HG02588 (cell line): Measurements from ENCODE around the gene KIAA0232.
"Not testable (repeated sequence)": the region's sequence is repeated elsewhere in the genome, so short reads cannot be mapped to it uniquely, and the experiment has no call there.

Source experiments
- ATAC-seq: cut with Tn5 transposase; IDR thresholded peaks from one replicate; pipeline ENCODE4 v1.9.1; 2021; ENCODE audit warnings: mild to moderate bottlenecking, moderate library complexity; ENCODE audit not compliant: unreplicated experiment

Gene KIAA0232

DNA sequence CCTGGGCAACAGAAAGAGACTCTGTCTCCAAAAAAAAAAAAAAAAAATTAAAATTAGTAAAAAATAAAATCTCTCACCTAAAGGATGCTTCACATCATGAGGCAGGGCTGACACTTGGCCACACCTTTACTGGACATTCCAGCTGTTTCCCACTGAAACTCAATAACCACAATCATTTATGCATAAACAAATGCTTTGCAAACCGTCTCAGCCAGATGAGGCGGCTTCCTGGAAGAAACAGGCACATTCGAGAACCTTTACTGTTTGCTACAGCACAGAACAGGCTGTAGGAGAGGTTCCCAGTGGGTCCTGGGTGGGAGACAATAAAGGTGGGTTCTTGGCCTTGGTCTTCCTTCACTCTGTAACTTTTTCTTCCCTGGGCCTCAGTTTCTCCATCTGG, 116.2 kb downstream of the KIAA0232 start:
- no peak for ATAC-seq

DNA sequence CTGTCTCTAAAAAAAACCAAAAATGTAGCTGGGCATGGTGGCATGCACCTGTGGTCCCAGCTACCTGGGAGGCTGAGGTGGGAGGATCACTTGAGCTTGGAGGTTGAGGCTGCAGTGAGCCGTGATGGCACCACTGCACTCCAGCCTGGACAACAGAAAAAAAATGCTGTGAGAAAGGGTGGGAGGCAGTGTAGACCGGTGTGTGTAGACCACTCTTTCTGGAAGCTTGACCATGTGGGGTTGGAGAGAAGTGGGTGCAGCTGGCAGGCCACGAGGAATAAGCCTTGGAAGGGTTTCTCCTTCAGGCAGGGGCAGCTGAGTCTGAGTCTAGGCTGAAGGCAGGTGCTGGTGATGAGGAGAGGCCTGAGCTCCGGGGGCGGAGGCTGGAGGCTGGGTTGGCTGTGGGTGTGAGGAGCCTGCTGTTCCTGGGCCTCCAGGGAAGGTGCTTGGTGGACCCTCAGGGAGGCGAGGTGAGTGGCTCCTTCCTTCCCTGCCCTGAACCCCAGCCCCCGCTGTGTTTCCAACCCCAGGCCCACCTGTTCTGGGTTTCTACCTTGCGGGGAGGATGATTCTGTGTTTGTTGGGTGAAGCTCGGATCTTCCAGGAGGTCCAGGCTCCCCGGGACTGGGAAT, 117.8 kb downstream of the KIAA0232 start:
- ATAC-seq, result no peak

DNA sequence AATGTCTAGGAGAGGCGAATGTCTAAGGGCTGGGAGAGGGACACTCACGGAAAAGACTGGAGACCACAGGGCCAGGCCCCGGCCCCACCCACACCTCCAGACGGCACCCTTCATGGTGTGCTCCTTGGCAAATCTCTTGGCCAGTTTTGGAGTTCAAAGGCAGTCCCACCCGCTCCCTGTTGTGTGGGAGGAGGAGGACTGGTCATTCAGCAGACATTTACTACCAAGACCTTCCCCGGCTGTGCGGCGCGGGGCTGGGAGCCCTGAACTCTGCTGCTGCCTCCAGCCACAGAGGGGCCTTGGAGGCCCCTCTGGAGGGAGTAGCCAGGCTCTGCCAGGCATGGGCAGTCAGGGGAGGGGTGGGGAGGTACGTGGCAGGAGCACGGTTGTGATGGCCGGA, 118.4 kb downstream of the KIAA0232 start:
- no peak for ATAC-seq

DNA sequence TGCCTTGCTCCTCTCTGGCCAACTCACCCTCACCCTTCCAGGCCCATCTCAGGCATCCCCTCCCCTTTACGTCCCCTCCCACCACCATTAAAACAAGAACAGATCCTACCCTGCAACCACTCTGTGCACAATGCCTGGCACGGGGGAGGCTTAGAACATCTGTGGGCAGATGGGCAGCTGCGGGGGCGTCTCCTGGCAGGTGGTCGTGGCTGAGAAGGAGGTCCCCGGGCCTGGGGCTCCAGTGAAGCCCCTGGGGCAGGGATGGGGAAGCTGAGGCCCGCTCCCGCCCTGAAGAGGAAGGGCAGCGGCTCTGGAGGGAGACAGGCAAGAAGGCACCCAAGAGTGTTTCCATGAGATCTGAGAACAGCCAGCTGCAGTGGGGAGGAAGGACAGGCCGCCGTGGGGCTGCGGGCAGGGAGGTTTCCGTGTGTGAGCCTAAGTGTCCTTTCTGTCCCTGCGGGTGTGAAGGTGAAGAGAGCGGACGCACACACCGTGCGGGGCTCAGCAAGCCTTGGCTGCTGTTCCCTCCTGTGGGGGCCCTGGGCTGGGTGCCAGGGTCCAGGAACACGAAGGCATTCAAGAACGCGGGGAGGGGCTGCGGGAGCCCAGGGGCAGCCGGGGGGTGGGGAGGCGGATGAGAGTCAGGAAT, 119.3 kb downstream of the KIAA0232 start:
- no peak for ATAC-seq

DNA sequence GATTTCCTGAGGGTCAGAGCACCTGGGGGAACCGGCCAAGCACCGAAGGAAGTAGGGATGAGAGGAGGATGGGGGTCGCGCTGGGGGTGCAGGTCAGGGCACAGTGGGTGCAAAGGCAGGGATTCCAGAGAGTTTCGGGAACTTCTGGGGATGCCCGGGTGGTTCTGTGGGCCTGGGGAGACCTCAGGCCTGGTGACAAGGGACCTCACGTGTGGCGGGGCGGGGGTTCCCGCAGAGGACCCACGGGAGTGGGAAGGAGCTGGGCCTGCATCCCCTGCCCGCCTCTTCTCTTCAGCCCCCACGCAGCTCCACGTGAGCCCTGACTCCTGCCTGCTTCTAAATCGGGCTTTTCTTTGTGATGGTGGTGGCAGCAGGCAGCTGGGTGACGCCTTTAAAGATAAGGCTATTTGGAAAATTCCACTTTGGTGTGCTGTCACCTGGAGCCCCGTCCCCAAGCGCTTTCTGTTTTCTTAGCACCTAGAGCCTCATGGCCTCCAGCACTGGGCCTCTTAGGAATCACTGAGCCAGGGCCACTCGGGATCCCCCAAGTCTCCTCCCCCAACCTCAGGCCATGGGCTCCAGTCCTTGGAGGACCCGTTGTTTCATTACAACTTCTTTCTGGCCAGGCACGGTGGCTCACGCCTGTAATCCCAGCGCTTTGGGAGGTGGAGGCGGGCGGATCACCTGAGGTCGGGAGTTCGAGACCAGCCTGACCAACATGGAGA, 120.0 kb downstream of the KIAA0232 start:
- no peak for ATAC-seq

DNA sequence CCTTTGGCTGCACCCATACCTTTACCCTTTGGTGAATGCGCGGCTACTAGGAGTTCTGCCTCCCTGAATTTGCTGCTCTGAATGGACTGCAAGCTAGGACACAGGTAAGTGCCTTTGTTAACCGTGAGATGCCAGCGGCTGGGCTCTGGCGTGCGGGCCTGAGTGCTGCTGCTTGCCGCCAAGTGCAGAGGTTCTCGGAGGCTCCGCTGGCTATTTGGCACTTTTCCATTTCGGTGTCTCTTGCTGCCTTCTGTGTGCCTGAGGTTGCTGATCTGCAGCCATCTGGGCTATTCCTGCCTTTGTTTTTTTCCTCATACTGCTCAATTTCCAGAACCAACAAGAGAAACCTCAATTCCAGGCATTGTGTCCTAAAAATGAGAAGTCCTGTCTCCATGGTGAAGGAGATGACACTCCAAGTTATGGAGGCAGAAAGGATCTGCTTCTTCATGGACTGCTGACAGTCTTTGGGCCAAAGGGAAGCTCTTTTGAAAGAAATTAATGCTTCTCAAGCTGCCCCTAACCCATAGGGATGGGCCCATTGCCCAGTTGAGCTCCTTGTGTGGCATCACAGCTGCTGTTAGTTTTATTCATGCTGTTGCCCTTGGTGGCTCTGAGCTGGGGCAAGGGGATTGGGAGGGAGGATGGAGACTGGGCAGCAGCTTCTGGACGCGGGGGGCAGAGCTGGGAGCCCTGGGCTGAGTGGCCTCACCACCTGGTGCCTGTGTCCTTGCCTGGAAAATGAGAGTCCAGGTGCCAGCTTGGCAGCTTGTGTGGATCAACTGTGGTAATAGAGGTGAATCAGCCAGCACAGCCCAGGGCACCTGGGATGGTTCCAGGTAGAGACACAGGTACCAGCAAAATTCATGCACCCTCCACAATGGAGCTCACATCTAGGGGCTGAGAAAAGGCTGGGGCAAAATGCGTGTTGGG, 123.3 kb downstream of the KIAA0232 start:
- ATAC-seq, result no peak

DNA sequence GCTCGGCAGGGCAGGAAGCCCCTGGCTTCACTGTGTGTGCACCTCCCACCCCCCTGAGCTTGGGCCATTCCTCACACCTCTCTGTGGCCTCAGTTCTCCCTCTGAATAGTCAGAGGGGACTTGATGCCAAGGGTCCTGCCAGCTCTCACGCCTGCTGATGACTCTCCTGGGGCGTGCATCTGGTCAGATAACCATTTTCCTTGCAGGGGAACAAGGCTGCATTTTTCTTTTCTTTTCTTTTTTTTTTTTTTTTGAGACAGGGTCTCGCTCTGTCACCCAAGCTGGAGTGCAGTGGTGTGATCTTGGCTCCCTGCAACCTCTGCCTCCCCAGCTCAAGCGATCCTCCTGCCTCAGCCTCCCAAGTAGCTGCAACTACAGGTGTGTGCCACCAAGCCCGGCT, 124.0 kb downstream of the KIAA0232 start:
- ATAC-seq, result not testable (repeated sequence)

DNA sequence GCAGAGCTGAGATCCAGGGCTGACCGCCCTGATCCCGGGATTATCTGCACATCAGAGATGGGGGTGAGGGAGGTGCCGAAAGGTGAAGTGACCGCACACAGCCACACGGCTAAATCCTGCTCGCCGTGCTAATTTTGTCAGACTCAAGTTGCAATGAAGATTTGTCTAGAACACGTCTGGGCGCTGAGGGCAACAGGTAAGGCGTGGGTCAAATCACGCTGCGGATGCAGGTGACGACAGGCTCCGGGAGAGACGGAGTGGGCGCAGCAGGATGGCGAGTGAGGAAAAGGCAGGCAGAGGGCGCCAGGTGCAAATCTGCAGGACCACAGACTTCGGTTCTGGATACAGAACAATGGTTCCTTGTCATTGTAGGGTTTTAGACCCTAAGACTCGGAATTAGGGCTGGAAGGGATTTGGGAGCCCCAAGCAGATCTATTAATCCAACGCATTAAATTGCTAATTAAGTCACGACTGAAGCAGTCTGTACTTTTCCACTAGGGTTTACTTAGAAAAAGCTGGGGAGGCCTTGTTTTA, 125.2 kb downstream of the KIAA0232 start:
- no peak for ATAC-seq

DNA sequence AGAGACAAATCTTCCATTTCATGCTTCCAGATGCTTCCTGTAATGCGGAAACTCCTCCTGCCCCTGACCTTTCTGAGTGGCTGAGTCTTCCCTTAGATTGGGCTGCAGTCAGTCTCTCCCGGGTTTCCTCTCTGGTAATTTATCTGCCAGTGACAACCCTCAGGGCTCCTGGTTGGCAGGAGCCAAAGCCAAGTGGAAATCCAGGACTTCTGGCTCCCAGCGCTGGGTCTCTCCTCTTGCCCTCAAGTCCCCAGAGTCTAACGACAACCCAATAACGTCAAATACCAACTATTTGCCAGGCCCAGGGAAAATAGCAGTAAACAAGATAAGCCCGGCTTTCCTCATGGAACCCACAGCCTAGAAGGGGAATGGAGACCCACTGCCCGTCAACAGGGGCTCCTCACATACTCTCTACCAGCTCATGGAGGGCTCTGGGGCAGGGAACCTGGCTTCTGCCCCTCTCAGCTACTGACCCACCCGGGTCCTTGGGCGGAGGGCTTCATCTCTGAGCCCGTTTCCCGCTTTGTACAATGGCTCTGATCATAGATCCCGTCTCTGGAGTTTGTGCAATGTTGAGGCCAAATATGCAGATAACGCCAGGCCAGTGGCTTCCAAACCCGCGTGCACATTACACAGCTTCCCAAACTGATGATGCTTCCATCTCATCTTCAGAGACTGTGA, 126.0 kb downstream of the KIAA0232 start:
- no peak for ATAC-seq

DNA sequence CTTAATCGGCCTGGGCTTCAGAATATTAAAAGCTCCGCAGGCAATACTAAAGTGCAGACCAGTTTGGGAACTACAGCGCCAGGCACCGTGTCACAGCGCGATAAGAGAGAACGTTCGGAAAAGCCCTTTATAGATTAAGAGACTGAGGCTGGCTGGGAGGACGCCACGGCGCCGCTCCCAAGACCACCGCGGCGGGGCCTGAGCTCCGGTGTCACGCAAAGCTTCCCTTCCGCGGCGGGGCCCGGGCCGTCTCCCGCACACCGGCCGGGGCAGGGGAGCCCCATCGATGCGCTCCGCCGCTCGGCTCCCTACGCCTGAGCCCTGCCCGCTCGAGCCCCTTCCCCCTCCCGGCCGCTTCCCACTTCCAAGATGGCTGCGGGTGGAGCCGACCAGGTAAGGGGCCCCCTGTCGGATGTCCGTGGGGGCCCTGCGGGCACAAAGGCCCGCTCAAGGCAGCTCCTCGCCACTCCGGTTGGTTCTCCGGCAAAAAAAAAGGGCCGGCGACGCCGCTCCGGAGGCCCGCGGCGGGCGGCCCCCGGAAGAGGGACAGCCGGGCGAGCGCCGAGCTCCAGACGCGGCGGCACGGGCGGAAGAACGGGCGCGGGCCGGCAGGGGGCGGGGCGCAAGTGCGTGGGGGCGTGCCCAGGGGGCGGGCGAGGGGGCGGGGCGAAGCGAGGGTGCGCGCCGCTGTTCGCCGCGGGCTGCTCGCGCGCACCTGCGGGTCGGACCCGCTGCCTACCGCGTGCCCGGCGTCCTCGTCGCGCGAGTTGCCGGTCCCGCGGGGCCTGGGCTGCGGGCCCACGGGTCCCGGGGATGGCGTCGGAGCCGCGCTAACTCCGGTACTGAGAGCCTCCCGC, 126.8 kb downstream of the KIAA0232 start, which contains the start of gene TBC1D14:
Gene TBC1D14, plus strand, starts transcription at position 714 of the 857 bp plus-strand sequence. CDS start 13,564 bp downstream, outside the sequence.
- ATAC-seq, result peak; percentile 87

DNA sequence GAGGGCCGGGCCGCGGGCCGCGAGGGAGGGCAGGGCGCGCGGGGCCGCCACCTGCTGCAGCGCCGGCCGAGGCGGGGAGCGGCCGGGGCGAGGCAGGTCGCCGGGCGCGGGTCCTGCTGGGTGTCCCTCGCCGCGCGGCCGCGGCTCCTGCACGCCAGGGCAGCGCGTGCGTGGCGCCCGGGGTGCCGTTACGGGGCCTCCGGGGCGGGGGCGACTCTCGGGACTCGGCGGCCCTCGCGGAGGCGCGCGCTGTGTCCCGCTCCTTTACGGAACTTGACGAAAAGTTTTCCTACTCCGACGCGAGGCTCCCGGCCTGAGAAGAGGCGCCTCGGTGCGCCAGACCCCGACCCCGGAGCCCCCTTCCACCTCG, 127.4 kb downstream of the KIAA0232 start:
- ATAC-seq, result peak; percentile 35

DNA sequence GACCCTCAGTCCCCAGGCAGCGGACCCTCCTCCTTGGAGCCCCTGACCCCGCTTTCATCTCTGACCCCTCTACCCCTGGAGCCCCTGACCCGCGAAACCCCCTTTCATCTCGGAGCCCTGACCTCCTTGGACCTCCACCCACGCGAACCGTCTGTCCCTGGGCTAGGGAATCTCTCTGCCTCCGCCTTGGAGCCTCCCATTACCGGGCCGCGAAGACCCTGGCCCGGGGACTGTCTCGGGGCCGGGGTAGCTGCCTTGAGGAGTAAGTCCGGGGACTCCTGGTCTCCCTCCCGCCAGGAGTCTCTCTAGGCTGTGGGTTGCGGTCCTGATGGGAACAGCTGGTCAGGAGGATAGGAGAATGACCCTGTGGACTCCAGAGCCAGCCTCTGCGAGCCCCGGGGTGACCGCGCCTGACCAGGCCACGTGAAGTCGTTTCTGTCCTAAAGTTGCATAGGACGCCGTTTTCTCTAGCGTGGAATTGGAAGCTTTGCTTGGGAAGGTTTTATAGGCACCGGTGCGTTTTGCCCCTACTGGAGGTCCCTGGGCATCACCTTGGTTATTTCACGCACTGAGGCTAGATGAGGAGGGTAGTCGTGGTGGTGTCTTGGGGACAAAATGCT, 127.9 kb downstream of the KIAA0232 start:
- ATAC-seq, result no peak

DNA sequence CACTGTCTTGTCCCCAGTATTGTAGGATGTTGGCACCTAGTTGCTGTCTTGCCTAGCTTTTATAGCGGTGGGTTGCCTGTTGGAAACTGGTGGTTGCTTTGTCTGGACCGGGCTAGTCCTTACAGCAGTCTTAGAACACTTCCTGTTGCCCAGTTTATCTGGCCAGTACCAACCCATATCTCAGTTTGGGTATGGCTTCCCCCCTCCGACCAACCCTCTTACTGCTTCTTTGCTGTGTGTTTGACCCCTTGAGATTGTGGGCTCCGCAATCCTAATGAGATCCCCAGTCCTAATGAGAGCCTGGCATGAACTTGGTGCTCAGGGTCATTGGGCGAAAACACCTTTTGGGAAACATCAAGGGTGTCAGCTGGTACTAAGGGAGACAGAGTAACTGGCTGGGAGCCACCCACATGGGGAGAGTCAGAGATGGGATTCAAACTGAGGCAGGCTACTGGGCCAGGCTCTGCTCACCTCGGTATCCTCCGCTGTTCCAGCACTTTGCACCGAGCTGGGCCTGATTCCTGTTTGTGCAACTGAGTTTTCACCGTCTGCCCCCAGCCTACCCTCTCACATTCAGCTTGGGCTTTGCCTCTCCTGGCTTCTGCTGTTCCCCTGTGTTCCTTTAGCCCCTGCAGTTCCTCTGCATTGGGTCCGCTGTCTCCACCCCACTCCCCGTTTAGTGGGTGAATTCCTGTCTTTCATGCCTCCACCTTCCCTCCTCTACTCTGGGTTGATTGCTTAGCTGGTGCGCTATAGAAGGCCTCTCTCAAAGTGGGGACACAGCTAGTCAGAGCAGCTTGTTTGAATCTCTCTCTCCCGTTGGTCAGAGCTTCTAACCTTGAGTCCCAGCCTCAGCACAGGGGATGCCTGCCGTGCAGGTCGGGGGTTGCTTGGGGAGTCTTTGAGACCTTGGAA, 128.7 kb downstream of the KIAA0232 start:
- no peak for ATAC-seq

DNA sequence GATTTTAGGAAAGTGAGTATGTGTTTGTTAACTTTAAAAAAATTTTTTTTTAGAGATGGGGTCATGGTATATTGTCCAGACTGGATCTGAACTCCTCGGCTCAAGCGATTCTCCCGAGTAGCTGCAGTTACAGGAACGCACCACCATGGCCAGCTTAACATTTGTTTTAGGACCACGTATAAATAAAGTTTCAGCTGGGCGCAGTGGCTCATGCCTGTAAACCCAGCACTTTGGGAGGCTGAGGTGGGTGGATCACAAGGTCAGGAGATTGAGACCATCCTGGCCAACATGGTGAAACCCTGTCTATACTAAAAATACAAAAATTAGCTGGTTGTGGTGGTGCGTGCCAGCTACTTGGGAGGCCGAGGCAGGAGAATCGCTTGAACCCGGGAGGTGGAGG, 129.4 kb downstream of the KIAA0232 start:
- not testable (repeated sequence) for ATAC-seq

DNA sequence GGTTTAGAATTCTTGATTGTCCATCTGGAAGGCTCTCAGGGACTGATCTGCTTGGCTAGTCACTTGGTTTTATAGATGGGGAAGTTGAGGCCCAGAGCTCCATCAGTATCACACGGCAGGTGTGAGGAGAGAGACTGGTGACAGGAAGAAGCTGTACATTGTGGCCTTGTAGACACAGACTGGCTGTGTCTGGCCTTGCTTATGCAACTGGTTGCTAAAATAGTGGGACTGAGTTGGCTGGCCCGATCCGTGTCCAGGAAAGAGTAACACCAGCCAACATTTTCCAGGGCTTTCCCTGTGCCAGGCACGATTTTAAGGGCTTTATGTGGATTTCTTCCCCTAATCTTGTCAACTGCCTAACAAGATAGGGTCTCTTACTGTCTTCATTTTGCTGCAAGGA, 129.9 kb downstream of the KIAA0232 start:
- ATAC-seq, result no peak

DNA sequence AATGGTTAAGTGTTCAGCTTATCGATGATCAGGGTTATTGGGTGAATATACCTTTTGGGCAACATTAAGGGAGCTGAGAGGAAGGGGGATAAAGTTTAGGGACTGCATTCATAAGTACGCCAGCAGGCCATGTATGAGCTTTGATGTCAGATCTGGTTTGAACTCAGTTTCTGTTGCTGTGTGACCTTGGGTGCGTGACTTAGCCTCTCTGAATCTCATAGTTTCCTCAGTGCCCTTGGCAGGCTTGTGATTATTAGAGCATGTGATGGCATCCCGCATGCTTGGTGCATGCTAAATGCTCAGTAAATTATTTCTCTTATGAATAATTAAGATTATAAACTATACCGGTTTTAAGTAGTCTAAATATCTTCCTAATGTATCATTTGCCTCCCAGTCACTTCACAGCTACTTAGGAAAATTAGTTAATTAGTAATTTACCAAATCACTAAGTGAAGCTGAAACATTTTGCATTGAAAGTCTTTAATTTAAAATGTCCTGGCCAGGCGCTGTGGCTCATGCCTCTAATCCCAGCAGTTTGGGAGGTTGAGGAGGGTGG, 130.9 kb downstream of the KIAA0232 start:
- ATAC-seq, result no peak

DNA sequence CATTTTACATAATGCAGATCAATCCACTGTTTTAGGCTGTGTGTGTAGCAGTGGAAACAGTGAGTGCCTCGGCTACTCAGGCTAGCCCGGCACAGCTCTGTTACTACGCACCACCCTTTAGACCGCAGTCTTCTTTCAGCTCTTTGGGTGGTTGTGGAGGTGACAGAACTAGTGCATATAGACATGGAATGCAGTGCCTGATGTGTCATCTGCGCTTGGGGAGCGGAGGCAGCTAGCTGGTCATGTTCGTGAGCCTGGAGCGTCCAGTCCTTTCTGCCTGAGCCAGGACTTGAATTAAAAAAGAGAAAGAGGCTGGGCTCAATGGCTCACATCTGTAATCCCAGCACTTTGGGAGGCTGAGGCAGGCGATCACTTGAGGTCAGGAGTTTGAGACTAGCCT, 131.9 kb downstream of the KIAA0232 start:
- ATAC-seq, result no peak
